Left renal pelvis (tissue), 4 donors: ENCODE data around the gene IRGM. TPM values are rescaled to one million over a fixed set of nuclear protein-coding genes. Genes with fewer than 3 reads are reported as not detected.
A peak's percentile ranks its signal among the peaks of the same experiment; 100 is the strongest.
"Not testable (repeated sequence)": the region's sequence is repeated elsewhere in the genome, so short reads cannot be mapped to it uniquely, and the experiment has no call there.

Experiments used
- DNase-seq, 4 donors: peaks; one replicate each; pipeline ENCODE4 v3.0.0-alpha.2; 2013; ENCODE audit warnings: low read depth in 4 of 4, low spot score in 3 of 4
- polyA plus RNA-seq, 4 donors: library from polyadenylated mRNA; unstranded; fragments of 120-200 nt; gene quantifications; one replicate each; pipeline ENCODE4 v1.2.1, GENCODE V29; 2013; ENCODE audit not compliant: insufficient read length in 4 of 4

Gene IRGM, protein sequence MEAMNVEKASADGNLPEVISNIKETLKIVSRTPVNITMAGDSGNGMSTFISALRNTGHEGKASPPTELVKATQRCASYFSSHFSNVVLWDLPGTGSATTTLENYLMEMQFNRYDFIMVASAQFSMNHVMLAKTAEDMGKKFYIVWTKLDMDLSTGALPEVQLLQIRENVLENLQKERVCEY
- polyA plus RNA-seq = 1 to 10 TPM in 1 of 4 donors, under 1 TPM in 3; 0.31 to 1.3 (median 0.73) TPM

DNA sequence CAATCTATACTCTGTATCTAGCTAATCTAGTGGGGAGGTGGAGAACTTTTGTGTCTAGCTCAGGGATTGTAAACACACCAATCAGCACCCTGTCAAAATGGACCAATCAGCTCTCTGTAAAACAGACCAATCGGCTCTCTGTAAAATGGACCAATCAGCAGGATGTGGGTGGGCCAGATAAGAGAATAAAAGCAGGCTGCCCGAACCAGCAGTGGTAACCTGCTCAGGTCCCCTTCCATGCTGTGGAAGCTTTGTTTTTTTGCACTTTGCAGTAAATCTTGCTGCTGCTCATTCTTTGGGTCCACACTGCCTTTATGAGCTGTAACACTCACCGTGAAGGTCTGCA is at the start of gene IRGM:
Gene IRGM (plus strand): TSS at position 214 of the 346 bp plus-strand sequence. CDS start 1,603 bp downstream, outside the sequence.
- DNase-seq = not testable (repeated sequence)

DNA sequence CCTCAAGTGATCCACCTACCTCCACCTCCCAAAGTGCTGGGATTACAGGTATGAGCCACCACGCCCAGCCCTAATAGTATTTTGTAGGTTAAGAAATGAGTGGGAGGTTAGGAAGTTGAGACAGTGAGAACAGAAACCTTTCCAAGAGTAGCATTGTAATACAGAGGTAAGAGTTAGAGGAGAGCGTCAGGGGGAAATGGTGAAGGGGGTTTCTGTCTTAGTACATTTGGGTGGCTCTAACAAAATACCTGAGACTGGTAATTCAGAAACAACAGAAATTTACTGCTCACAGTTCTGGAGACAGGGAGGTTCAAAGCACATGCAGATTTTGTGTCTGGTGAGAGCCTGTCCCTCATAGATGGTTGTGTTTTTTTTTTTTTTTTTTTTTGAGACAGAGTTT is 48.9 kb upstream of the IRGM start:
- no peak for DNase-seq

DNA sequence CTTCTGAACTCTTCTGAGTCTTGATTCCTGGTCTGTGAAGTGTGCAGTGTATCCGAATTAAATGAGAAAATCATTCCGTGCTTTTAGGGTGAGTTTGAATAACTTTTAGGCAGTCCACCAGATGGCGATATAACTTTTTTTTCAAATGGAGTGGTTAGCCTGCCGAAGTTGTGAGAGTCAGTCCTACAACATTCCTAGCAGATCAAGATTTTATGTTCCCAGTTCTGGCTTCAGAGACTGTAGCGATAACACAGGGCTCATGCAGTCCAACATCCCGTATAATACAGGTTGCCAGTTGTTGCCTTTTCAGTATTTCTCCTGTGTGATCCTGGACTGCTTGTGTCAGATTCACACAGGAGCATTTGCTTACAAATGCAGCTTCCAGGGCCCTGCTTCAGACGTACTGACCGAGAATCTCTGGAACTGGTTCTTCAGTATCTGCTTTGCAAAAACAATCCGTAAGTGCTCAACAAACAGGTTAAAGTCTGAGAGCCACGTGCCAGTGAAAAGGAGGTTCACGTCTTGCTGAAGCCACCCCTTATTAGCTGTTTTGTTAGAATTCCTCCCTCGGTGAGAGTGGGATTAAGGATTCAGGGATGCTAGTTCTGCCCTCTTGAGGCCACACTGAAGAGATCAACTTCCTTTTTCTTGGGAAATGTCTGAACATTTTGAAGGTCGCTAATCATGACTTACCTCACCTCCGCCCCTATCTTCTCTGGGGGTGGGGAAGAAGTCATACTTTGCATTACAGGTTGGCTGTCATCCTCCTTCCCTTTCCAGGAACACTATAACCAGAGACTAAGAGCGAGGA is 45.0 kb upstream of the IRGM start:
- DNase-seq = no peak

DNA sequence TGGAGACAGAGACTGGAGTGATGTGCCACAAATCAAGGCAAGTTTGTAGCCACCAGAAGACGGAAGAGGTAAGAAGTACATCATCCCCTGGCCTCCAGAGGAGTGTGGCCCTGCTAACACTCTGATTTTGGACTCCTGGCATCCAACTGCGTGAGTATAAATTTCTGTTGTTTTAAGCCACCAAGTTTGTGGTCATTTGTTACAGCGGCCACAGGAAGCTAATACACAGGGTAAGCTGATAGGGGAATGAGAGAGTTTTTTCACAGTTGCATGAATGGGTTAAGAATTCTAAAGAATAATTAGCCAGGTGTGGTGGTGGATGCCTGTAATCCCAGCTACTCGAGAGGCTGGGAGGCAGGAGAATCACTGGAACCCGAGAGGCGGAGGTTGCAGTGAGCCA is 41.9 kb upstream of the IRGM start:
- DNase-seq = no peak

DNA sequence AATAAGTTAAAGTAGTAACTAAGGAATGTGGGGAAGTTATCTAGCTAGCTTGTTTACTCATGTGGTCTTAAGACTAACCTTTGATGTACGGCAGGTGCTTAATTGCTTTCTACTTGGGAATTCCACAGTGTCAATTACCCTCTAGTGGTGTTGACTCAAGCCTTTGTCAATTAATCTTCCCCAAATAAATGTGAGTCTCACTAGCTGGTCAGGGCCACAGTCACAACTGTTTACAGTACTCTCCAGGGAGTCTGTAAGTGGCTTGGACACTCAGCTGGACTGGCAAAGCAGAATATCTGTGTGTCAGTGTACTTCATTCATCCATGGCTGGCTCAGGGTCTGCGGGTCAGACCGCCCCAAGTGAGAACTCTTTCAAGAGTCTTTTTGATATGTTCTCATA is 37.0 kb upstream of the IRGM start:
- no peak for DNase-seq

DNA sequence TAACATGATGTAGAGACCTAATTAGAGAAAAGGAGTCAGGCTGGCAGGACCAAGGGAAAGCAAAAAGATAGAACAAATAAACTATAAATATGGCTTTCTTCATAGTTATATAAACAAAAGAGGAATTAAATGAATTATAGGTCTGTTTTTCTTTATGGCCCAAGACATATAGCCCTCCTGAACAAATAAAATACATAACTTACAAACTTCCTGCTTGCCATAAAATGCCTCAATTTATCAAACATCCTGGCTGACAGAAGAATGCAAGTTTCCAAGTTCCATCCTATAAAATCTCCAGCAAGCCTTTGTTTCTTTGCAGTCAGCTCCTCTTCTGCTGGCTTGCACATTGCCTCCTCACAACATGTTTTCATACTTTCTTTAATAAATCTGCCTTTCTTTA is 31.3 kb upstream of the IRGM start:
- DNase-seq = no peak

DNA sequence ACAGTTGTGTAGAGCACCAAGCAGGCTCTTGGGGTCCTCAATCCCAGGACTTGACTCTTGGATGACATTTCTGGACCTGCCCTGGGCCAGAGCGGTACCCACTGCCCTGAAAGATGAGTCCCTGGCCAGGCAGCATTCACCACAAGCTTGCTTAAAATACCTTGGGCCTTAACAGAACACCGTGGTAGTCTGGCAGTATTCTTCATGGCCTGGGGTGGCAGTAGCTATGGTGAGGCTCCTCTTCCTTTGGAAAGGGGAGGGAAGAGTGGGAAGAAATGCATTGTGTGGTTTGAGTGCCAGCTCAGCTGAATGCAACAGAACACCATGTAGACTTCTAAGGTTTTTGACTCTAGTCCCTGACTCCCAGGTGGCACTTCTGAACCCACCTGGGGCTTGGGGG is 29.4 kb upstream of the IRGM start:
- DNase-seq = no peak

DNA sequence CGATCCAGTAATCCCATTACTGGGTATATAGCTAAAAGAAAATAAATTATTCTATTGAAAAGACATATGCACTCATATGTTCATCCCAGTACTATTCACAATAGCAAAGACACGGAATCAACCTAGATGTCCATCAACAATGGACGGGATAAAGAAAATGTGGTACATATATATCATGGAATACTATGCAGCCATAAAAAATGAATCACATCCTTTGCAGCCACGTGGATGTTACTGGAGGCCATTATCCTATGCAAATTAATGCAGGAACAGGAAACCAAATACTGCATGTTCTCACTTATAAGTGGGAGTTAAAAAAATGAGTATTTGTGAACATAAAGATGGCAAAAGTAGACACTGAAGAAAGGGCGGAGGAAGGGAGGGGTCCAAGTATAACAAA is 16.6 kb upstream of the IRGM start:
- DNase-seq = no peak

DNA sequence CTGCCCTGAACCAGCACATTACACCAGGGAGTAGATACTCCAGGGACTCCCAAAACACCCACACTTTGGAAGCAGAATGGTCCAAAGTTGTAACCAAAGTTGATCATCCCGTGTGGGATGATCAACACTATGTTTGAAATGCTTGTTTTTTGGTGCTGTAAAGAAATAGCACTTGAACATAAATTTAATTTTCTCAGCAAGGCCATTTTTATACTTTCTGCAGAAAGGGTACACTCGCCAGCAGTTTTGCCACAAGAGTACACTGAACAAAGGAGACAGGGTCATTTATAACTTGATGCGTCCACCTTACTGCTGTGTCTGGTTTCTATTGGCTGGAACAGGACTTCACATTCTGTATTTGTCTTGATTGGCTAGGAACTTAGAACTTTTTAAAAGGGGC is 14.5 kb upstream of the IRGM start:
- DNase-seq = not testable (repeated sequence)

DNA sequence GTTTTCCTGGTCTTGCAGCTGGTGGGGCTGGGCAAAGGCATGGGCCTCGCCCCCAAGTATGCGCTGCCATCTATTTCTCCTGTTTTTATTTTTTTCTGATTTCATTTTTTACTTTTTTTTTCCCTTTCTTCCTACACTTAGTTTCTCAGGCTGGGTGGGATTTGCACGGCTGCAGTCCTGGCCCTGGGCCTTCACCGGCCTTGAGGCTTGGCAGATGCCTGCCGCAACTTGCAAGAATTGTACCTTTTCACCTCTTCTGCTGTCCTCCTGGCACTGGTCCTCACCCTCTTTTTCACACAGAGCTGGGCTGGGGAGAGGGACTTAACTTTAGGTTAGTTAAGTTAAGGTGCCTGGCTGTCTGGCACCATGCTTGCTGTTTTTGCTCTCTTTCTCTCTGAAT is 10.3 kb upstream of the IRGM start:
- no peak for DNase-seq

DNA sequence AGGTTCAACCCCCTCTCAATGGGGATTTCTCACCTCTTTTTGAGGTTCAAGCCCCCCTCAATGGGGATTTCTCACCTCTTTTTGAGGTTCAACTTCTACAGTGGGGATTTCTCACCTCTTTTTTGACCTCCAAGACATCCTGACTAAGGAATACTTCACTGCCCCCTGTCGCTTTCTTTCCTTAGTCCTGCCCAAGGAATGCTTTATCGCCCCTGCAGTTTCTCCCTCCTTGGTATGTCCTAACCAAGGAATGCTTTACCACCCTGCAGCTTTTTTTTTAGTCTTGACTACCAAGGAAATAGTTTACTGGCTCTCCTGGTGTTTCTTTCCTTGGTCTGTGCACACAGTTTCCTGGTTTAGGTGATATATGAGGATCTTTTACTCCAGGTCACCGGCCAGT is 9.6 kb upstream of the IRGM start:
- no peak for DNase-seq

DNA sequence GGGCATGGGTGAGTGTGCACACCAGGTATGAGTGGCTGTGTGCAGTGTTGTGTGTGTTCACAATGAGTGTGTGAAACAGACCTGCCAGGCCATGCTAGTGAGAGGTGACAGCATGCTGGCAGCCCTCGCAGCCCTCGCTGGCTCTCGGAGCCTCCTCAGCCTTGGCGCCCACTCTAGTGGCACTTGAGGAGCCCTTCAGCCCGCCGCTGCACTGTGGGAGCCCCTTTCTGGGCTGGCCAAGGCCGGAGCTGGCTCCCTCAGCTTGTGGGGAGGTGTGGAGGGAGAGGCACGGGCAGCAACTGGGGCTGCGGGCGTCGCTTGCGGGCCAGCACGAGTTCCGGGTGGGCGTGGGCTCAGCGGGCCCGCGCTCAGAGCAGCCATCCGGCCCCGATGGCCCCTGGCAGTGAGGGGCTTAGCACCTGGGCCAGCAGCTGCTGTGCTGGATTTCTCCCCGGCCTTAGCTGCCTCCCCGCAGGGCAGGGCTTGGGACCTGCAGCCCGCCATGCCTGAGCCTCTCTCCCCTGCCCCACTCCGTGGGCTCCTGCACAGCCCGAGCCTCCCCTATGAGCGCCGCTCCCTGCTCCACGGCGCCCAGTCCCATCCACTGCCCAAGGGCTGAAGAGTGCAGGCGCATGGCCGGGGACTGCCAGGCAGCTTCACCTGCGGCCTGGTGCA is 999 bp upstream of the IRGM start:
- DNase-seq = not testable (repeated sequence)

DNA sequence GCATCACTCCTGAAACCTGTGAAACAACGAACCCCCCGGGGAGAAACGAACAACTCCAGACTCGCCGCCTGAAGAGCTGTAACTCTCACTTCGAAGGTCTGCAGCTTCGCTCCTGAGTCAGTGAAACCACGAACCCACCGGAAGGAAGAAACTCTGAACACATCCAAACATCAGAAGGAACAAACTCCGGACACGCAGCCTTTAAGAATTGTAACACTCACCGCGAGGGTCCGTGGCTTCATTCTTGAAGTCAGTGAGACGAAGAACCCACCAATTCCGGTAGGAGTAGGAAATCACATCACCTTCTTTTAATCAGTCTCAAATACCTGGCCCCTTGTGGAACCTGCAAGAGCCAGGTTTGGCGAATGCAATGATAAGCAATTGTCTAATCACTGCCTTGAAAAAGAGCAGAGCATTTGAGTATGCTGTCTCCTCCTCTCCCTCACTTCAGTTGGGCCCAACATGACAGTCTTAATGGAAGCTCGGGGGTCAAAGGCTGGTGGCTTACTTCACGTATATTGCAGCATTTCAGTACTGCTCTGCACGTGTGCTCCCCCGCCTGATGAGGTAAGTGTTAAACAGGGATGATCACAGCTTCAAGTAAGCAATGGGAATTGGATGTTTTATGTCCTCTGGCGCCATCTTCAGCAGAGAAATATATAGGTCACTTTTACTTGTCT is 473 bp downstream of the IRGM start:
- DNase-seq = peak; percentile 52 to 74 (median 65)

DNA sequence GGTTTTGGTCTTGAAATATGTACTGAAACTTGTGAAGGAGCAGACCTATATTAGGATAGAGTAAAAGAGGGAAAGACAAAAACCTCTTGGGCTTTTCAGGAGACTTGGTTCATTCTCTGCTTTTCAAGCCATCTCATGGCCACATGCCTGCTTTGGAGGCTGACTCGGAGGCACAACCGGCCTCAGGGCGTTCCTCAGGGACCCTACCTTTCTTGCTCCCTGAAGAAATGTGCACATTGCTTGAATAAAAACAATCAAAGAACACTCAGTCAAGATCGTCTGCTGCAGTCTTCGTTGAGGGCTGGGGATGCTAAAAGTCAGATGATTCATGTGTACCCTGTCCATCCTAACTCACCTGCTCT is 994 bp downstream of the IRGM start:
- no peak for DNase-seq

DNA sequence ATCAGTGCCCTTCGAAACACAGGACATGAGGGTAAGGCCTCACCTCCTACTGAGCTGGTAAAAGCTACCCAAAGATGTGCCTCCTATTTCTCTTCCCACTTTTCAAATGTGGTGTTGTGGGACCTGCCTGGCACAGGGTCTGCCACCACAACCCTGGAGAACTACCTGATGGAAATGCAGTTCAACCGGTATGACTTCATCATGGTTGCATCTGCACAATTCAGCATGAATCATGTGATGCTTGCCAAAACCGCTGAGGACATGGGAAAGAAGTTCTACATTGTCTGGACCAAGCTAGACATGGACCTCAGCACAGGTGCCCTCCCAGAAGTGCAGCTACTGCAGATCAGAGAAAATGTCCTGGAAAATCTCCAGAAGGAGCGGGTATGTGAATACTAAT is 1.9 kb downstream of the IRGM start:
- no peak for DNase-seq

DNA sequence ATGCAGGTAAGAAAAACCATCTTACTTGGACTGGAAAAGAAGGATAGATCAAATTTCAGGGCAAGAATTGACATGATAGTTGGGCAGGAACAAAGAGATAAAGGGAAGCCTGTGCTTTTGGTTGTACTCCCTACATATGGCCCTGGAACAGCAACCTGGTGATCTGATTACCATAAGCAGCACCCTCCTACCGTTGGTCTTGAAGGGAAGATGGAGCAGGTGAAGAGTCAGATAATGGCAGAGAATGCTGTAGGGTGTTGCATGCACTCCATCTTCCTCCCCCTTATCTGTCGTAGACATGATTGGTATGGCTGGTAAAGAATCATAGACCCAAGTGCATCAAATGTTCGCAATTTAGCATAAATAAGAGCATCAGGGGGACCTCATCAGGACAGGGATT is 4.7 kb downstream of the IRGM start:
- DNase-seq = no peak

DNA sequence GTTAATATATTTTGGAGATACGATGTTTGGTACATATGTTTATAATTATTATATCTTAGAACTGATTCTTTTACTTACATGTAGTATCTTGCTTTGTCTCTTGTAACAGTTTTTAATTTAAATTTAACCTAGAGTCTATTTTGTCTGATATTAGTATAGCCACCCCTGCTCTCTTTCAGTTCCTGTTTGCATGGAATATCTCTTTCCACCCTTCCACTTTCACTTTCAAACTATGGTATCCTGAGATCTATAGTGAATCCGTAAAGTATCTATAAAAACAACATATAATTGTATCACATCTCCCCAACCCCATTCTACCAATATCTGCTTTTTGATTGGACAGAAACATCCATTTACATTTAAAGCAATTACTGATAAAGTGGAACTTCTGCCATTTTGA is 7.2 kb downstream of the IRGM start:
- no peak for DNase-seq

DNA sequence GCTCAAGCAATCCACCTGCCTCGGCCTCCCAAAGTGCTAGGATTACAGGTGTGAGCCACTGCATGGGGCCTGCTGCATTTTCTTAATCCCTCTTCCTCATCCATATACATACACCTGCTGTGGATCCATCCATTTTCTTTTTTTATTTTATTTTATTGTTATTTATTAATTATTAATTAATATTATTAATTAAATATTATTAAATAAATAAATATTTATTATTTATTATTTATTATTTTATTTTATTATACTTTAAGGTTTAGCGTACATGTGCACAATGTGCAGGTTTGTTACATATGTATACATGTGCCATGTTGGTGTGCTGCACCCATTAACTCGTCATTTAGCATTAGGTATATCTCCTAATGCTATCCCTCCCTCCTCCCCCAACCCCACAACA is 10.4 kb downstream of the IRGM start:
- DNase-seq = not testable (repeated sequence)

DNA sequence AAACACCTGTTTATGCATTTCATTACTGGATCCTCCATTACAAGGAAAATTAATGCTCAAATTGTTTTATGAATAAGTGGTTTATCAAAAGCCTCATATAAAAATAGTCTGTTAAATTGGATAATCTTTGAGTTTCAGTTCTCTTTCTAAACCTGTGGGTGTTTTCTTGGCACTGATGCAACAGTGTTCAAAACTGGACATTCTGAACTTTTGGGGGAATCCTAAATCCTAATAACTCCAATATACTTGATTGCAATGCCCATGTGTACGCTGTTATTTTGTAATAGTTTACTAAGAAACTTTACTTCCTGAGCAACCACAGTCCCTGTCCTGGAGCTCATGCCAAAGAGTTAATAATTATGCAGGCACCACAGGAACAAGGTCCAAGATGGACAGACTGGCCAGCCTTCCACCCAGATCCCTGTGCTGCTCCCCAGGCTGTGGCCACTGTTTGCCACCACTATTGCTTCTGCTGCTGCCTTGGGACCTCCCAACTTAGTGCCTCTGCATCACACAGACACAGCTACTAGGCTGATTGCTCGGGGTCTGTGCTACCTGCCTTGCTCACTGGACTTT is 14.0 kb downstream of the IRGM start:
- no peak for DNase-seq

DNA sequence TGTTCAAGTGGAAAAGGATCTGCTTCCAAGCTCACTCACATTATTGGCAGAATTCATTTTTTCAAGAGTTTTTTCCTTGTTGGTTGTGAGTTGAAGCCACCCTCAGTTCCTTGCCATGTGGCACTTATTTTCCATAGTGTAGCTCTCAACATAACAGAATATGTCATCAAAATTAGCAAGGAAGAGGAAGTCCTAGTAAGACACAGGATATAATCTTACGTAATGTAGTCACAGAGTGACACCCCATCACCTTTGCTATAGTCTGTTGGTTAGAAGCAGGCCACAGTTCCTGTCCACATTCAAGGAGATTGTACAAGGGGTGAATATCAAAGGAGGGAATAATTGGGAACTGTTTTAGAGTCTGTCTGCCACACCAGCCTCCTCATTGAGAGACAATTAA is 15.7 kb downstream of the IRGM start:
- DNase-seq = no peak

DNA sequence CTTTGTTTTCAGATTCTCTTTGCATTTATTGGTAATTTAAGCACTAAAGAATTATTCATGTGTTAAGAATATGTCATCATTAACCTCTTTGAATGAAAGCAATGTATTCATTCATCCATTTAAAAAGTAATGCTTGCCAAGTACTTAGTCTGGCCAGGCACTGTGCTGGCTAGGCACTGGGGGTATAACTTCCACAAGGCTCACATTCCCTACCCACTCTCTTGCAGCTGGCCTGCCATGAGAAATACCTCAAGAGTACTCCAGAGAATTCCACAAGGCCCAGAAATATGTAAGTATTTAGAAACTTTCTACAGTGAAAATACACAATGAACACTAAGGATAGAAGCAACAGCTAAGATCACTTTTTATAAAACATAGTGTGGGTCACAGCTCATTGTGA is 33.0 kb downstream of the IRGM start:
- no peak for DNase-seq
